ENCODE results near the gene TMEM259. TPM values are rescaled to one million over a fixed set of nuclear protein-coding genes. Genes with fewer than 3 reads are reported as not detected.

The TMEM259 gene
- total and polyA plus RNA-seq, 2 of the 13 experiments (the other 11 are each of a cell fraction or from before 2014, with no cell fraction given): 64.7 to 164 TPM

- CTCF ChIA-PET (ENCODE audit: low intra/inter-chr PET ratio, low total read pairs): interaction anchor here (1.3 kb wide), 1 partner anchor 12 kb away, joined by 7 read pairs; no protein-coding TSS in a partner anchor
- Histone ChIP-seq H3K9ac (ENCODE audit: insufficient read depth, low read depth, low read length) (no peak overlapping the region), H3K36me3 (replicated peaks in 1 of 2; ENCODE audit: control insufficient read depth in 1 of 2, insufficient read depth in 2 of 2, low read length in 2 of 2) (peaks cover 32 to 44% of the 10 kb centered on the region in 2 experiments), H3K9me3 (ENCODE audit: low read length) (no peaks in the 10 kb centered on the region), H2AFZ (ENCODE audit: low read length) (no peak overlapping the region), H3K27ac (ENCODE audit: extremely low read length, insufficient read depth, low read length) (no peak overlapping the region), H4K20me1 (ENCODE audit: insufficient read depth, low read length) (no peaks in the 10 kb centered on the region), H3K4me1 (ENCODE audit: insufficient read depth, low read length) (no peaks in the 10 kb centered on the region), H3K79me2 (ENCODE audit: insufficient read depth, low read length) (no peaks in the 10 kb centered on the region), H3K4me3 (replicated peaks in 1 of 3; ENCODE audit: insufficient read depth in 1 of 3, low read depth in 2 of 3, low read length in 3 of 3) (no peak overlapping the region), H3K4me2 (ENCODE audit: low read depth, low read length) (no peak overlapping the region), H3K27me3 (ENCODE audit: control insufficient read depth in 1 of 2, insufficient read depth in 2 of 2, low read length in 2 of 2) (no peaks in the 10 kb centered on the region)
- ATAC-seq: peak; percentile 13; the same call in 1 of the 3 replicates
- WGBS (ENCODE audit: low lambda C conversion rate): over 99% methylated on average over 12 of the region's 14 CpGs
- no peak for FAIRE-seq
- no TSS peak for BruUV-seq (replicated peaks)
- POLR2A ChIA-PET: interaction anchor here (0.7 to 1.5 kb wide), 7 partner anchors 9 to 46 kb away, joined by 3 to 6 read pairs (median 4); no protein-coding TSS in a partner anchor
- in situ Hi-C loops (cut with HindIII; ENCODE audit: extremely low pct_ligation_motif_present, low pct_unique_long_range_greater_than_20kb): no loop called here
- no peak for DNase-seq (ENCODE audit: low spot score)
- intact Hi-C loops (cut with micrococcal nuclease; ENCODE audit: unreplicated experiment): no loop called here
- no peak for TF ChIP-seq ZNF83 (CRISPR knock-in tag; IDR thresholded peaks at IDR 0.05; ENCODE audit: borderline replicate concordance)
- no peak for TF ChIP-seq ZNF260 (CRISPR knock-in tag; IDR thresholded peaks at IDR 0.05; ENCODE audit: borderline replicate concordance, low read depth)
- no peak for TF ChIP-seq ESRRA (CRISPR knock-in tag; IDR thresholded peaks at IDR 0.05; ENCODE audit: low read depth)
- no peak for TF ChIP-seq PTBP1 (IDR thresholded peaks at IDR 0.05; ENCODE audit: low read depth, low read length, poor library complexity, severe bottlenecking)
- no peak for TF ChIP-seq ZNF432 (CRISPR knock-in tag; IDR thresholded peaks at IDR 0.05; ENCODE audit: borderline replicate concordance)
- no peak for TF ChIP-seq ZNF891 (CRISPR knock-in tag; IDR thresholded peaks at IDR 0.05)
- TF ChIP-seq JUND (CRISPR knock-in tag; IDR thresholded peaks at IDR 0.05): no peak
- TF ChIP-seq MEF2D (CRISPR knock-in tag; IDR thresholded peaks at IDR 0.05): no peak
- TF ChIP-seq ZNF460 (CRISPR knock-in tag; IDR thresholded peaks at IDR 0.05; ENCODE audit: borderline replicate concordance): peak; percentile 28; the same call in 1 of the 2 replicates
- peak; percentile 52; the same call in 1 of the 2 replicates for TF ChIP-seq ZKSCAN1 (IDR thresholded peaks at IDR 0.05; ENCODE audit: low read length)
- TF ChIP-seq CHD4 (IDR thresholded peaks at IDR 0.05; ENCODE audit: borderline replicate concordance, low read length): peak; percentile 91; the same call in 1 of the 2 replicates
- no peak for TF ChIP-seq PHF21A (CRISPR knock-in tag; IDR thresholded peaks at IDR 0.05)
- TF ChIP-seq, protein P1, sequence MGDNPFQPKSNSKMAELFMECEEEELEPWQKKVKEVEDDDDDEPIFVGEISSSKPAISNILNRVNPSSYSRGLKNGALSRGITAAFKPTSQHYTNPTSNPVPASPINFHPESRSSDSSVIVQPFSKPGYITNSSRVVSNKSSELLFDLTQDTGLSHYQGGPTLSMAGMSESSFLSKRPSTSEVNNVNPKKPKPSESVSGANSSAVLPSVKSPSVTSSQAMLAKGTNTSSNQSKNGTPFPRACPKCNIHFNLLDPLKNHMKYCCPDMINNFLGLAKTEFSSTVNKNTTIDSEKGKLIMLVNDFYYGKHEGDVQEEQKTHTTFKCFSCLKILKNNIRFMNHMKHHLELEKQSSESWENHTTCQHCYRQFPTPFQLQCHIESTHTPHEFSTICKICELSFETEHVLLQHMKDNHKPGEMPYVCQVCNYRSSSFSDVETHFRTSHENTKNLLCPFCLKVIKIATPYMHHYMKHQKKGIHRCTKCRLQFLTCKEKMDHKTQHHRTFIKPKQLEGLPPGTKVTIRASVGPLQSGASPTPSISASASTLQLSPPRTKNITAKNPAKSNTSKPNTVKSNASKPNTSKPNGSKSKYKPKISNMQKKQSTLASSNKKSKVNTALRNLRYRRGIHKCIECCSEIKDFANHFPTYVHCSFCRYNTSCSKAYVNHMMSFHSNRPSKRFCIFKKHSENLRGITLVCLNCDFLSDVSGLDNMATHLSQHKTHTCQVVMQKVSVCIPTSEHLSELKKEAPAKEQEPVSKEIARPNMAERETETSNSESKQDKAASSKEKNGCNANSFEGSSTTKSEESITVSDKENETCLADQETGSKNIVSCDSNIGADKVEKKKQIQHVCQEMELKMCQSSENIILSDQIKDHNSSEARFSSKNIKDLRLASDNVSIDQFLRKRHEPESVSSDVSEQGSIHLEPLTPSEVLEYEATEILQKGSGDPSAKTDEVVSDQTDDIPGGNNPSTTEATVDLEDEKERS (CRISPR knock-in tag; IDR thresholded peaks at IDR 0.05): peak; percentile 84; the same call in 1 of the 2 replicates
- no peak for TF ChIP-seq ZNF572 (CRISPR knock-in tag; IDR thresholded peaks at IDR 0.05)
- TF ChIP-seq PHF8 (CRISPR knock-in tag; IDR thresholded peaks at IDR 0.05): no peak
- no peak for TF ChIP-seq ZFP36L2 (CRISPR knock-in tag; IDR thresholded peaks at IDR 0.05)
- TF ChIP-seq ZBTB42 (CRISPR knock-in tag; IDR thresholded peaks at IDR 0.05): no peak
- TF ChIP-seq, protein P2, sequence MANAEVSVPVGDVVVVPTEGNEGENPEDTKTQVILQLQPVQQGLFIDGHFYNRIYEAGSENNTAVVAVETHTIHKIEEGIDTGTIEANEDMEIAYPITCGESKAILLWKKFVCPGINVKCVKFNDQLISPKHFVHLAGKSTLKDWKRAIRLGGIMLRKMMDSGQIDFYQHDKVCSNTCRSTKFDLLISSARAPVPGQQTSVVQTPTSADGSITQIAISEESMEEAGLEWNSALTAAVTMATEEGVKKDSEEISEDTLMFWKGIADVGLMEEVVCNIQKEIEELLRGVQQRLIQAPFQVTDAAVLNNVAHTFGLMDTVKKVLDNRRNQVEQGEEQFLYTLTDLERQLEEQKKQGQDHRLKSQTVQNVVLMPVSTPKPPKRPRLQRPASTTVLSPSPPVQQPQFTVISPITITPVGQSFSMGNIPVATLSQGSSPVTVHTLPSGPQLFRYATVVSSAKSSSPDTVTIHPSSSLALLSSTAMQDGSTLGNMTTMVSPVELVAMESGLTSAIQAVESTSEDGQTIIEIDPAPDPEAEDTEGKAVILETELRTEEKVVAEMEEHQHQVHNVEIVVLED (CRISPR knock-in tag; IDR thresholded peaks at IDR 0.05; ENCODE audit: borderline replicate concordance): no peak
- no peak for TF ChIP-seq MZF1 (CRISPR knock-in tag; IDR thresholded peaks at IDR 0.05; ENCODE audit: borderline replicate concordance)
- TF ChIP-seq ZNF207 (IDR thresholded peaks at IDR 0.05; ENCODE audit: borderline replicate concordance): no peak
- TF ChIP-seq ZNF550 (CRISPR knock-in tag; IDR thresholded peaks at IDR 0.05; ENCODE audit: borderline replicate concordance): no peak
Measured at GRCh38 chr19:970695-971094, 50.2 kb downstream of the TMEM259 start.

Data from HepG2 (cell line).